ENCODE data around the gene PPP4C. TPM values are rescaled to one million over a fixed set of nuclear protein-coding genes. Genes with fewer than 3 reads are reported as not detected.

The PPP4C gene
- total RNA-seq, 1 donor from 2014 or later, result 128 TPM

DNA sequence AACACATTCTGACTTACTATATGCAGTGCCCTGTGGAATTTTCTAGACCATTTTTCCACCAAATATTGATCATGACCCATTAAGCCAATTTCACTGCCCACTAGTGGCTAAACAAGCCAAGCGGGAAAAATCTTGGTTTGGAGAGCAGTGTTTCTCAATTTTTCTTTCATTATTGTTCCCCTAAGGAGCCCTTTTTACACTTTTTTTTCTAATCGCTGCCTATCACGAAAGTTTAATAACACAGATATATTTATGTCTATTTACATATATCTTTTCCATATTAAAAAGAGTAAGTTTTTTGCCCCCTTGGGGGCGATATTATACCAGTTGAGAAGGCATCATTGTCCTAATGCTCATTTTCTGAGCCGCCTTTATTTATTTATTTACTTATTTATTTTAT is 34.0 kb upstream of the PPP4C start:
- Mint-ChIP-seq H3K4me3 (no peak overlapping the region), H3K36me3 (no peaks in the 10 kb centered on the region)
- DNase-seq (ENCODE audit: extremely low spot score, unreplicated experiment), result no peak

DNA sequence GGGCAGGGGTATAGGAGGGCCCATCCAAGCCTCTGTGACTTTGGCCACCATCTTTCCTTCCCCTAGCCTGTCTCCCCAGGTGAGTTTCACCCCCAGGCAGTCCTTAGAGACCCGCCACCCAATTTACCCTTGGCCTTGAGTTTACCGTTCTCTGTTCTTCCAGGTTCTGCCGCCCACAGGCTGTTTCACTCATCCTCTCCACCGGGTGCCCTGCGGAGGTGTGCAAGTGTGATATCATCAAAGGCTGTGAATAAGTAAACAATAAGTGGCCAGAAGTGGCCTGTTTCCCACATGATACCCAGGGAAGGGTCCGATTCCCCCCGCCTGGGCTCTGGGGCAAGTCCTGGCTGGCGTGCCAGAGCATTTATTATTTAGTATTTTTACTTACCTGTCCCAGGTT is 29.6 kb upstream of the PPP4C start:
- TF ChIP-seq CTCF (conservative IDR thresholded peaks at IDR 0.05), result no peak

More for the DNA sequence above, 34.0 kb upstream of the PPP4C start:
- Mint-ChIP-seq H3K27me3 (peaks cover 12% of the 10 kb centered on the region), H3K27ac (no peak overlapping the region), H3K4me1 (ENCODE audit: unreplicated experiment) (no peaks in the 10 kb centered on the region), H3K9me3 (no peaks in the 10 kb centered on the region)
- peak; percentile 72 for TF ChIP-seq CTCF (conservative IDR thresholded peaks at IDR 0.05)

GRCh38 chr16:30046588-30046987 is 29.2 kb upstream of the PPP4C start:
- no peaks in the 10 kb centered on the region for H3K36me3 Mint-ChIP-seq
- no peak overlapping the region for H3K27ac Mint-ChIP-seq
- no peaks in the 10 kb centered on the region for H3K27me3 Mint-ChIP-seq
- no peak overlapping the region for H3K4me3 Mint-ChIP-seq
- DNase-seq (ENCODE audit: extremely low spot score, unreplicated experiment), result no peak
- H3K4me1 Mint-ChIP-seq (ENCODE audit: unreplicated experiment), result peaks cover 4% of the 10 kb centered on the region
- TF ChIP-seq CTCF (conservative IDR thresholded peaks at IDR 0.05), result no peak
- H3K9me3 Mint-ChIP-seq, result no peaks in the 10 kb centered on the region

More for the DNA sequence above, 29.6 kb upstream of the PPP4C start:
- H3K27me3 Mint-ChIP-seq, result no peaks in the 10 kb centered on the region
- no peak overlapping the region for H3K4me3 Mint-ChIP-seq
- H3K9me3 Mint-ChIP-seq, result no peaks in the 10 kb centered on the region
- H3K27ac Mint-ChIP-seq, result no peak overlapping the region
- DNase-seq (ENCODE audit: extremely low spot score, unreplicated experiment), result no peak
- H3K36me3 Mint-ChIP-seq, result no peaks in the 10 kb centered on the region
- H3K4me1 Mint-ChIP-seq (ENCODE audit: unreplicated experiment), result peaks cover 4% of the 10 kb centered on the region

DNA sequence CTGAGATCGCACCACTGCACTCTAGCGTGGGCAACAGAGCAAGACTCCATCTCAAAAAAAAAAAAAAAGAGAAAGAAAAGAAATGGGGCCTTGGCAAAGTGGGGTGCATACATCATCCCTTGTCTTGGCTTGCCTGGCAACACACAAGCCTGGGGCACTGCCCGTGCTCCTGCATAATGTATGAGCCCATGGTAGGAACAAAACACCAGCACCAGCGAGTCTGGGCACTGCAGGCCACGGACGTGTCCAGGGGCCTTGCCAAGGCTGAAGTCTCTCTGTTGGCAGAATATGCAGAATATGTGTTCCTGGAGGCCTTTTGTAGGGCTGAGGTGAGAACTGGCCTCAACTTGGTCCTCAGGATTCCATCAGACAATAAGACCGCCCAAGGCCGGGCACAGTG is 25.9 kb upstream of the PPP4C start:
- no peak overlapping the region for H3K4me3 Mint-ChIP-seq
- H3K4me1 Mint-ChIP-seq (ENCODE audit: unreplicated experiment), result peaks cover 16% of the 10 kb centered on the region
- H3K27ac Mint-ChIP-seq, result no peak overlapping the region
- DNase-seq (ENCODE audit: extremely low spot score, unreplicated experiment), result no peak
- no peak for TF ChIP-seq CTCF (conservative IDR thresholded peaks at IDR 0.05)
- no peaks in the 10 kb centered on the region for H3K9me3 Mint-ChIP-seq
- H3K36me3 Mint-ChIP-seq, result no peaks in the 10 kb centered on the region
- H3K27me3 Mint-ChIP-seq, result no peaks in the 10 kb centered on the region

- Mint-ChIP-seq H3K4me1 (ENCODE audit: unreplicated experiment) (peaks cover 22% of the 10 kb centered on the region), H3K36me3 (no peaks in the 10 kb centered on the region), H3K4me3 (peak overlapping the region; percentile 84), H3K27ac (peak overlapping the region; percentile 19), H3K27me3 (no peaks in the 10 kb centered on the region), H3K9me3 (no peaks in the 10 kb centered on the region)
- no peak for DNase-seq (ENCODE audit: extremely low spot score, unreplicated experiment)
- no peak for TF ChIP-seq CTCF (conservative IDR thresholded peaks at IDR 0.05)
These were observed 24.3 kb upstream of the PPP4C start for GRCh38 chr16:30051518-30051917.

Measured in type B pancreatic cell (in vitro differentiated cells).